ENCODE data around the gene RARRES1. TPM values are rescaled to one million over a fixed set of nuclear protein-coding genes. Genes with fewer than 3 reads are reported as not detected.

RARRES1 gene
- total RNA-seq, 2 experiments from 2014 or later, result not detected

- ChIA-PET POLR2A (interaction anchor here (1.5 kb wide), 1 partner anchor 10 kb away, joined by 5 read pairs; no protein-coding TSS in a partner anchor), CTCF (no interaction called here)
- H3K27ac ChIP-seq (ENCODE audit: low read depth in 1 of 2, low read length in 2 of 2), result no peak overlapping the region
- no peak for ATAC-seq (ENCODE audit: poor library complexity)
- intact Hi-C loops (cut with DNase I, micrococcal nuclease), result no loop called here
- Mint-ChIP-seq H3K36me3 (ENCODE audit: low read depth) (peaks cover 11% of the 10 kb centered on the region), H3K27me3 (no peaks in the 10 kb centered on the region), H3K9me3 (no peaks in the 10 kb centered on the region), H3K4me1 (ENCODE audit: low read depth) (no peaks in the 10 kb centered on the region), H3K4me3 (no peak overlapping the region), H3K27ac (no peak overlapping the region)
- peaks cover 3% of the 10 kb centered on the region for H3K36me3 ChIP-seq (ENCODE audit: insufficient read depth, low read length)
- H3K4me1 ChIP-seq (ENCODE audit: insufficient read depth, low read length), result no peaks in the 10 kb centered on the region
- H3K27me3 ChIP-seq (ENCODE audit: control insufficient read depth in 1 of 2, insufficient read depth in 2 of 2, low read length in 2 of 2), result no peaks in the 10 kb centered on the region
- no peaks in the 10 kb centered on the region for H3K9me3 ChIP-seq (ENCODE audit: control insufficient read depth in 1 of 2, insufficient read depth in 1 of 2, low read length in 2 of 2)
- no peak overlapping the region for H3K4me3 ChIP-seq (ENCODE audit: low read length)
- TF ChIP-seq CTCF (IDR thresholded peaks at IDR 0.05), result no peak
- no peak for DNase-seq
Observed at GRCh38 chr3:158751316-158751715, 19.1 kb upstream of the RARRES1 start.

DNA sequence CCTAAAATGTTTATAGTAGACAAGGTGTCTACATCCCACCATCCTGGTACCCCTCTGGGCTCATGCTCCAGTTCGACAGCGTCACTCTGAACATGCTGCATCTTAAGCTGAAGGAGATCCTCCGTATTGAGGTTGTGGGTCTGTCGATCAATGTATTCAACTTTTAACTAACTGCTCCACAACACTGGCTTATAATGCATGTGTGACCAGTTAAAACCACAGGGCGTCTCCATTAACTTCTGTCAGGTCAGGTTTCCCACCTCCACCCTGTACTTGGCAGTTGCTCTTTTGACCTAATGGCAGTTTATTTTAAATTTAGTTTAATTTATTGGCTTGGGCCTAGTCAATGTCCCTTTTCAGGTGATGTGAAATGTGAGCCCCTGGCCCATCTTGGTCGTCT lies 17.8 kb upstream of the RARRES1 start:
- POLR2A ChIA-PET, result no interaction called here
- intact Hi-C loops (cut with DNase I, micrococcal nuclease), result no loop called here

GRCh38 chr3:158749526-158749925 lies 17.3 kb upstream of the RARRES1 start:
- no peaks in the 10 kb centered on the region for H3K9me3 ChIP-seq (ENCODE audit: control insufficient read depth in 1 of 2, insufficient read depth in 1 of 2, low read length in 2 of 2)
- TF ChIP-seq CTCF (IDR thresholded peaks at IDR 0.05), result no peak
- Mint-ChIP-seq H3K9me3 (no peaks in the 10 kb centered on the region), H3K27me3 (no peaks in the 10 kb centered on the region), H3K4me1 (ENCODE audit: low read depth) (no peaks in the 10 kb centered on the region), H3K27ac (no peak overlapping the region), H3K36me3 (ENCODE audit: low read depth) (peaks cover 11% of the 10 kb centered on the region), H3K4me3 (no peak overlapping the region)
- H3K36me3 ChIP-seq (ENCODE audit: insufficient read depth, low read length), result peaks cover 3% of the 10 kb centered on the region
- DNase-seq (no peak), ATAC-seq (ENCODE audit: poor library complexity) (no peak)
- CTCF ChIA-PET, result no interaction called here
- H3K4me1 ChIP-seq (ENCODE audit: insufficient read depth, low read length), result no peaks in the 10 kb centered on the region
- H3K27ac ChIP-seq (ENCODE audit: low read depth in 1 of 2, low read length in 2 of 2), result no peak overlapping the region
- H3K27me3 ChIP-seq (ENCODE audit: control insufficient read depth in 1 of 2, insufficient read depth in 2 of 2, low read length in 2 of 2), result no peaks in the 10 kb centered on the region
- no peak overlapping the region for H3K4me3 ChIP-seq (ENCODE audit: low read length)
- POLR2A ChIA-PET, result interaction anchor here (0.8 kb wide), 1 partner anchor 21 kb away, joined by 3 read pairs; no protein-coding TSS in a partner anchor
- intact Hi-C loops (cut with DNase I, micrococcal nuclease), result no loop called here

More for the DNA sequence above, 17.8 kb upstream of the RARRES1 start:
- Histone ChIP-seq H3K36me3 (ENCODE audit: insufficient read depth, low read length) (peaks cover 3% of the 10 kb centered on the region), H3K9me3 (ENCODE audit: control insufficient read depth in 1 of 2, insufficient read depth in 1 of 2, low read length in 2 of 2) (no peaks in the 10 kb centered on the region), H3K27me3 (ENCODE audit: control insufficient read depth in 1 of 2, insufficient read depth in 2 of 2, low read length in 2 of 2) (no peaks in the 10 kb centered on the region), H3K4me1 (ENCODE audit: insufficient read depth, low read length) (no peaks in the 10 kb centered on the region), H3K27ac (ENCODE audit: low read depth in 1 of 2, low read length in 2 of 2) (no peak overlapping the region), H3K4me3 (ENCODE audit: low read length) (no peak overlapping the region)
- TF ChIP-seq CTCF (IDR thresholded peaks at IDR 0.05), result no peak
- Mint-ChIP-seq H3K4me3 (no peak overlapping the region), H3K27ac (no peak overlapping the region), H3K9me3 (no peaks in the 10 kb centered on the region), H3K4me1 (ENCODE audit: low read depth) (no peaks in the 10 kb centered on the region), H3K36me3 (ENCODE audit: low read depth) (peaks cover 11% of the 10 kb centered on the region), H3K27me3 (no peaks in the 10 kb centered on the region)
- CTCF ChIA-PET, result no interaction called here
- no peak for ATAC-seq (ENCODE audit: poor library complexity)
- DNase-seq, result no peak
